ENCODE results near the gene EPN2.
A peak's percentile ranks its signal among the peaks of the same experiment; 100 is the strongest.
"Not testable (repeated sequence)": the region's sequence is repeated elsewhere in the genome, so short reads cannot be mapped to it uniquely, and the experiment has no call there.

The EPN2 gene

GRCh38 chr17:19346351-19347255 lies 109.4 kb downstream of the EPN2 start:
- no peak for DNase-seq (ENCODE audit: insufficient read length, low spot score)
- TF ChIP-seq SPI1 (IDR thresholded peaks at IDR 0.05; ENCODE audit: low read depth, low read length): no peak
- TF ChIP-seq PAX5 (IDR thresholded peaks at IDR 0.05; ENCODE audit: insufficient read depth, low read length, severe bottlenecking): no peak
- TF ChIP-seq POLR2A (IDR thresholded peaks at IDR 0.05; ENCODE audit: low read depth, low read length): no peak
- TF ChIP-seq POU2F2 (IDR thresholded peaks at IDR 0.05; ENCODE audit: low read depth, low read length): no peak
- no peak for TF ChIP-seq TAF1 (IDR thresholded peaks at IDR 0.05; ENCODE audit: low read depth, low read length)
- no peak for TF ChIP-seq POLR2AphosphoS5 (IDR thresholded peaks at IDR 0.05; ENCODE audit: low read depth, low read length)
- peak; percentile 47 for FAIRE-seq

- DNase-seq (ENCODE audit: insufficient read length, low spot score): no peak
- FAIRE-seq: no peak
- TF ChIP-seq POLR2AphosphoS5 (IDR thresholded peaks at IDR 0.05; ENCODE audit: low read depth, low read length): no peak
- no peak for TF ChIP-seq TAF1 (IDR thresholded peaks at IDR 0.05; ENCODE audit: low read depth, low read length)
- TF ChIP-seq SPI1 (IDR thresholded peaks at IDR 0.05; ENCODE audit: low read depth, low read length): no peak
- TF ChIP-seq PAX5 (IDR thresholded peaks at IDR 0.05; ENCODE audit: insufficient read depth, low read length, severe bottlenecking): no peak
- no peak for TF ChIP-seq POU2F2 (IDR thresholded peaks at IDR 0.05; ENCODE audit: low read depth, low read length)
- no peak for TF ChIP-seq POLR2A (IDR thresholded peaks at IDR 0.05; ENCODE audit: low read depth, low read length)
These were observed 110.3 kb downstream of the EPN2 start for GRCh38 chr17:19347323-19348080.

GRCh38 chr17:19348081-19348650 lies 111.0 kb downstream of the EPN2 start:
- FAIRE-seq (no peak), DNase-seq (ENCODE audit: insufficient read length, low spot score) (no peak)
- no peak for TF ChIP-seq TAF1 (IDR thresholded peaks at IDR 0.05; ENCODE audit: low read depth, low read length)
- no peak for TF ChIP-seq PAX5 (IDR thresholded peaks at IDR 0.05; ENCODE audit: insufficient read depth, low read length, severe bottlenecking)
- no peak for TF ChIP-seq POLR2AphosphoS5 (IDR thresholded peaks at IDR 0.05; ENCODE audit: low read depth, low read length)
- TF ChIP-seq SPI1 (IDR thresholded peaks at IDR 0.05; ENCODE audit: low read depth, low read length): no peak
- TF ChIP-seq POU2F2 (IDR thresholded peaks at IDR 0.05; ENCODE audit: low read depth, low read length): no peak
- TF ChIP-seq POLR2A (IDR thresholded peaks at IDR 0.05; ENCODE audit: low read depth, low read length): no peak

GRCh38 chr17:19348806-19349205 lies 111.6 kb downstream of the EPN2 start:
- no peak for FAIRE-seq
- DNase-seq (ENCODE audit: insufficient read length, low spot score): no peak
- no peak for TF ChIP-seq SPI1 (IDR thresholded peaks at IDR 0.05; ENCODE audit: low read depth, low read length)
- TF ChIP-seq POLR2AphosphoS5 (IDR thresholded peaks at IDR 0.05; ENCODE audit: low read depth, low read length): no peak
- TF ChIP-seq PAX5 (IDR thresholded peaks at IDR 0.05; ENCODE audit: insufficient read depth, low read length, severe bottlenecking): no peak
- no peak for TF ChIP-seq TAF1 (IDR thresholded peaks at IDR 0.05; ENCODE audit: low read depth, low read length)
- TF ChIP-seq POU2F2 (IDR thresholded peaks at IDR 0.05; ENCODE audit: low read depth, low read length): no peak
- no peak for TF ChIP-seq POLR2A (IDR thresholded peaks at IDR 0.05; ENCODE audit: low read depth, low read length)

GRCh38 chr17:19353401-19353800 lies 116.2 kb downstream of the EPN2 start:
- not testable (repeated sequence) for FAIRE-seq; DNase-seq (ENCODE audit: insufficient read length, low spot score)

- FAIRE-seq (no peak), DNase-seq (ENCODE audit: insufficient read length, low spot score) (no peak)
- TF ChIP-seq TAF1 (IDR thresholded peaks at IDR 0.05; ENCODE audit: low read depth, low read length): no peak
- no peak for TF ChIP-seq POU2F2 (IDR thresholded peaks at IDR 0.05; ENCODE audit: low read depth, low read length)
- TF ChIP-seq SPI1 (IDR thresholded peaks at IDR 0.05; ENCODE audit: low read depth, low read length): no peak
- no peak for TF ChIP-seq POLR2AphosphoS5 (IDR thresholded peaks at IDR 0.05; ENCODE audit: low read depth, low read length)
- no peak for TF ChIP-seq PAX5 (IDR thresholded peaks at IDR 0.05; ENCODE audit: insufficient read depth, low read length, severe bottlenecking)
- TF ChIP-seq POLR2A (IDR thresholded peaks at IDR 0.05; ENCODE audit: low read depth, low read length): no peak
These were observed 117.6 kb downstream of the EPN2 start for GRCh38 chr17:19354748-19355147.

GRCh38 chr17:19357351-19357750 lies 120.2 kb downstream of the EPN2 start:
- TF ChIP-seq POLR2A (IDR thresholded peaks at IDR 0.05; ENCODE audit: low read depth, low read length): no peak
- no peak for DNase-seq (ENCODE audit: insufficient read length, low spot score)
- no peak for FAIRE-seq

GRCh38 chr17:19357761-19358160 lies 120.6 kb downstream of the EPN2 start:
- FAIRE-seq (no peak), DNase-seq (ENCODE audit: insufficient read length, low spot score) (no peak)
- TF ChIP-seq SPI1 (IDR thresholded peaks at IDR 0.05; ENCODE audit: low read depth, low read length) (no peak), TAF1 (IDR thresholded peaks at IDR 0.05; ENCODE audit: low read depth, low read length) (no peak), POLR2AphosphoS5 (IDR thresholded peaks at IDR 0.05; ENCODE audit: low read depth, low read length) (no peak)

- FAIRE-seq (no peak), DNase-seq (ENCODE audit: insufficient read length, low spot score) (no peak)
- TF ChIP-seq POLR2A (IDR thresholded peaks at IDR 0.05; ENCODE audit: low read depth, low read length): no peak
- TF ChIP-seq POLR2AphosphoS5 (IDR thresholded peaks at IDR 0.05; ENCODE audit: low read depth, low read length): no peak
- TF ChIP-seq POU2F2 (IDR thresholded peaks at IDR 0.05; ENCODE audit: low read depth, low read length): no peak
- no peak for TF ChIP-seq PAX5 (IDR thresholded peaks at IDR 0.05; ENCODE audit: insufficient read depth, low read length, severe bottlenecking)
These were observed 122.0 kb downstream of the EPN2 start for GRCh38 chr17:19359151-19359550.

GRCh38 chr17:19359856-19360255 lies 122.7 kb downstream of the EPN2 start:
- no peak for TF ChIP-seq POU2F2 (IDR thresholded peaks at IDR 0.05; ENCODE audit: low read depth, low read length)
- TF ChIP-seq TAF1 (IDR thresholded peaks at IDR 0.05; ENCODE audit: low read depth, low read length): no peak
- no peak for TF ChIP-seq PAX5 (IDR thresholded peaks at IDR 0.05; ENCODE audit: insufficient read depth, low read length, severe bottlenecking)
- FAIRE-seq: peak; percentile 52
- DNase-seq (ENCODE audit: insufficient read length, low spot score): no peak

Measured in GM12891 (cell line).